HCT116 (cell line): ENCODE data around the gene FICD.

Source experiments
- CEBPB ChIP-seq: IDR thresholded peaks from 2 replicates; pipeline ENCODE4 v1.6.1; 2012; ENCODE audit warnings: low read depth
- CTCF ChIP-seq, 3 experiments: fragments of 200-600 bp in 1 of 3; sonication (generic) in 1 of 3; IDR thresholded peaks in 2 of 3; conservative IDR thresholded peaks in 1 of 3; 2 replicates each; pipeline ENCODE4 v1.5.1; 2012 to 2017; ENCODE audit warnings: low read depth in 2 of 3, low read length in 2 of 3, antibody characterized with exemption in 1 of 3, borderline replicate concordance in 1 of 3, control low read depth in 1 of 3, mild to moderate bottlenecking in 1 of 3, mixed read lengths in 1 of 3, mixed run types in 1 of 3, moderate library complexity in 1 of 3; ENCODE audit not compliant: insufficient read depth in 1 of 3
- POLR2A ChIP-seq: IDR thresholded peaks from 2 replicates; pipeline ENCODE4 v1.7.0; 2011; ENCODE audit warnings: borderline replicate concordance; ENCODE audit not compliant: insufficient read depth, insufficient read length; ENCODE audit errors: extremely low read depth
- POLR2AphosphoS5 ChIP-seq: IDR thresholded peaks from 2 replicates; pipeline ENCODE4 v1.6.1; 2011; ENCODE audit warnings: mild to moderate bottlenecking, low read depth, low read length, moderate library complexity
- RAD21 ChIP-seq: IDR thresholded peaks from 2 replicates; pipeline ENCODE4 v1.6.1; 2012; ENCODE audit warnings: low read depth, mild to moderate bottlenecking
- SIN3A ChIP-seq: IDR thresholded peaks from 2 replicates; pipeline ENCODE4 v1.6.1; 2012; ENCODE audit warnings: low read depth
- SP1 ChIP-seq: IDR thresholded peaks from 2 replicates; pipeline ENCODE4 v1.6.1; 2012; ENCODE audit warnings: low read depth
- YY1 ChIP-seq: IDR thresholded peaks from 2 replicates; pipeline ENCODE4 v1.6.1; 2011; ENCODE audit warnings: low read length, low read depth, moderate library complexity, mild to moderate bottlenecking; ENCODE audit not compliant: insufficient replicate concordance; ENCODE audit errors: extremely low read depth
- ZNF274 ChIP-seq: fragments of 200-500 bp; sonication (Bioruptor generic); IDR thresholded peaks from 2 replicates; pipeline ENCODE4 v1.6.1; 2014; ENCODE audit warnings: mild to moderate bottlenecking, low read depth, low read length, inconsistent platforms

GRCh38 chr12:108468196-108468968, 46.7 kb upstream of the FICD start:
- TF ChIP-seq POLR2A (no peak), CTCF (IDR thresholded peaks at IDR 0.05 in 2 of 3, conservative IDR thresholded peaks at IDR 0.05 in 1 of 3; ENCODE audit: borderline replicate concordance in 1 of 3, insufficient read depth in 1 of 3, low read depth in 2 of 3, low read length in 2 of 3) (no peak), SIN3A (no peak), RAD21 (no peak), POLR2AphosphoS5 (no peak), ZNF274 (no peak), SP1 (no peak), YY1 (no peak), CEBPB (no peak)
